NCI-H2029 (cell line): ENCODE results near the gene CAMTA1.

Experiments
- DNase-seq: peaks from one replicate; lab custom pipeline; 2025; lab: John Stamatoyannopoulos, UW

The CAMTA1 gene

DNA sequence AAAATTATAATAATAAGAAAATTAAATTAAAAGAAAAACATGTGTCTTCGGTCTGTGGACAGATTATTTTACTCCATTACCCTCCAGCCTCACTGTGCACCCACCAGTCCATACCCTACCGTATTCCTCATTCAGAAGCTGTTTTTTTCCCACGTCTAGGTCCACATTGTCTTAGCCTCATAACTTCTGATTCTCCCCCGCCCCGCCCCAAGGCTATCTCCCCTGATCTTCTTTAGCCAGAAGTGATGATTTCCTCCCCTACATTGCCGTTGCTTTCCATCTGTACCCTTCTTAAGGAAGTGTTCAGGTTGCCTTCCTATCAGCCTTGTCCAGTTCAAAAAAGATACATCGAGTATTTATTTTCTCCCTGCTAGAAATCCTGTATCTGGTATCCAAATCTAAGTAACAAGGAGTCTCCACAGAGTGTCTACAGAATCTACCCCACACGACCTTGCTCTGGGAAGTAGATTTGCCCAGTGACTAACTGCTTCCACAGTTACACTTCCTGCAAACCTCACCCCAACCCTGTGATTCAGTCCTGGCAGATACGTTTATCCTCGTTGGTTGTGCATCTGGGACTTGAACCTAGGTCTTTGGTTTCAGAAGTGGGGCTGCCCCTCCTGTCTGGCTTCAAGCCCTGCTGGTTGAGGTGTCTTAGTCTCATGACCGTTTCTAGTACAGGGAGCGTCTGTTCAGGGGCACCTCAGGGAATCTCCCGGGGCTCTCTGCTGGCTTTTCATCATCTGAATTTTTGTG, 470.2 kb downstream of the CAMTA1 start:
- DNase-seq: no peak

DNA sequence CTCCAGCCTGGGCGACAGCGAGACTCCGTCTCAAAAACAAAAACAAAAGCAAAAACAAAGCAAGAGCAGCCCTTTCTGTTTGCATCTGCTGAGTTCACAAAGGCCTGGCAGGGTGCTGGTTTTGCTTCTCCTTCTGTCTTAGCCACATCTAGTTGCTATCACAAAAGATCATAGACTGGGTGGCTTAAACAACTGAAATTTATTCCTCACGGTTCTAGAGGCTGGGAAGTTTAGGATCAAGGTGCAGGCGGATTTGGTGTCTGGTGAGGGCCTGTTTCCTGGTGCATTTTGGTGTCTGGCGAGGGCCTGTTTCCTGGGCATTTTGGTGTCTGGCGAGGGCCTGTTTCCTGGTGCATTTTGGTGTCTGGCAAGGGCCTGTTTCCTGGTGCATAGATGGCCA, 471.3 kb downstream of the CAMTA1 start:
- no peak for DNase-seq

DNA sequence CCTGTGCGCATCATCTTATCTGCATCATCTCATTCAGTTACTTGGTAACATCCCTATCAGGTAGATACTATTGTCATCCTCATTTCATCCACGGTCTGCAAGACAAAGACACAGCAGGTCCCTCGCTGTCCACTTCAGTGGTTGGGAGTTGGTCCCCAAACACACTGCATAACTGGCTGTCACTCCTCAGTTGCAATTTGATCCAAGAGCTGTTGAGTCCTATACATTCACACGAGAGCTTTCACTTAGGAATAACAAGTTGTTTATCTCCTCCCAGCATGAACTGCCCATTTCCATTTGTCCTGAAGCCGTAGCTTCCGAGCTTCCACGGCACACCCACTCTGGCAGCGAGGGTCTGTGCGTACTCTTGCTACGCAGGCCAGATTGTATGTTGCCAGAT, 472.0 kb downstream of the CAMTA1 start:
- DNase-seq: no peak

DNA sequence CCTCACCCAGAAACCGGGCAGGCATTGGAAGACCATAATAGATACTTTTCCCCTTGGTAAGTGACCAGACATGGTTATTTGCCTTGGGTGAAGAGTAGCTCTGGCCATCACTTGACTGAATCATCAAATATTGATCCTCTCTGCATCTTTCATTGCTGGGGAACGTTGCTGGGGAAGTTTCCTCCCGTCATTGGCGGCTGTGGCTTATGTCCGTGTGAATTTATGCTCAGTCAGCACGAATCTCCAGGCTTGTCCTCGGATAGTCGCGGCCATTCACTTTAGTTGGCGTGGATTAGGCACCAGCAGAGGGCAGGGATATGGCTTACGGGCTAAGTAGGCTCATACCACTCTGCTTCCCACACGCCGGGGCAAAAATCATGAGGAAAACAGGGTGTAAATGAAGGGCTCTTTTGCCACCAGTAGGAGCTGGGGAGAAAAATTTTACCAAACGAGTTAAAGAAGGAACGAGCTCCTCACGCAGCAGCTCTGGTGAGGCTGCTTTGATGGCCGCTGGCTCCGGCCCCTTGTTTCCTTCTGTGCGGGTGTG, 473.4 kb downstream of the CAMTA1 start:
- no peak for DNase-seq

DNA sequence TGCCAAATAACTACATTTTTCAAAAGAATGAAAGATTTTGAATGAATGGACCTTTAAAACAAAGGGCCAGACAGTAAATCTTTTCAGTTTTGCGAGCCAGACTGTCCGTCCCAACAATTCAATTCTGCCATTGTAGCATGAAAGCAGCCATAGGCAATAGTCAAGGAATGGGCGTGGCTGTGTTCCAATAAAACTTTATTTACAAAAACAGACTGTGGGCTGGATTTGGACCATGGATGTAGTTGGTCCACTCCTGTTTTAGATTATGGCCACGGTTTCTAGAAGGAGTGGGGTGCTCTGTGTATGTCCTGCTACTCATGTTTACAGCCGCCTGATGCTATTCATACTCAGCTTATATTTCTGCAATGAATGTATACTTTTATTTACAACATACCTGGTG, 474.7 kb downstream of the CAMTA1 start:
- no peak for DNase-seq

DNA sequence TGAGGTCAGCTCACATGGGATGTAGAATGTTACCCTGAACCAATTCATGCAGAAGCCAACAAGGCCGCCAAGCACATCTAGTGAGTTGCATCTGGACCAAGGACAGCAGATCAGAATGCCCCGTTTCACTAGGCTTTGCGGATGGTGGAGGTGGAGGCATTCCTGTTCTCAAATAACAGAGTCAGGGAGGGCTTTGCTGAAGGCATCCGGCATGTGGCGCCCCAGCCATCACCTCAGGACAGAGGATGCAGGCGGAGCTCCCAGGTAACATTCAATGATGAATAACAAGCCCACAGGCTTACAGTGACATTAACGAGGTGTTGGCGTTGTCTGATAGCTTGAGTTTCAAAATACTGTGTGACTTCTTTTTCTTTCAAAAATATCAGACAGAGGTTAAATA, 476.2 kb downstream of the CAMTA1 start:
- DNase-seq: no peak

DNA sequence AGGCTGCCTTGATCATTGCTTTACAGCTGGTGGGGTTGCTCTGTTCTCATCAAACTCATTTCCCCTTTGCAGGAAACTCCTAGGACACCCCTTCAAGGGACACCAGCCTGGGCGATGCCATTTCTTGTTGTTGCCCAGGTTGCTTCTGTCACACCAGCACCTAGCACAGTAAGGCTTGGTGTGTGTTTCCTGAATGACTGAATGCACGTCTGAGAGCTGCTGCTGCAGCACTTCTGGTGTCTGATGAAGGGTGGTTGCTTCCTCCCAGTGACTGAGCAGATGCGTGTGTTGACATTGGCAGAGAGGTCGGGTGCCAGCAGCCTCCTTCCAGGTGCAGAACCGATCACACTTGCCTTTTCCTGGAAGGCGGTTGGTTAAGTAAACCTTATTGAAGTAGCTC, 477.4 kb downstream of the CAMTA1 start:
- peak; percentile 93 for DNase-seq

DNA sequence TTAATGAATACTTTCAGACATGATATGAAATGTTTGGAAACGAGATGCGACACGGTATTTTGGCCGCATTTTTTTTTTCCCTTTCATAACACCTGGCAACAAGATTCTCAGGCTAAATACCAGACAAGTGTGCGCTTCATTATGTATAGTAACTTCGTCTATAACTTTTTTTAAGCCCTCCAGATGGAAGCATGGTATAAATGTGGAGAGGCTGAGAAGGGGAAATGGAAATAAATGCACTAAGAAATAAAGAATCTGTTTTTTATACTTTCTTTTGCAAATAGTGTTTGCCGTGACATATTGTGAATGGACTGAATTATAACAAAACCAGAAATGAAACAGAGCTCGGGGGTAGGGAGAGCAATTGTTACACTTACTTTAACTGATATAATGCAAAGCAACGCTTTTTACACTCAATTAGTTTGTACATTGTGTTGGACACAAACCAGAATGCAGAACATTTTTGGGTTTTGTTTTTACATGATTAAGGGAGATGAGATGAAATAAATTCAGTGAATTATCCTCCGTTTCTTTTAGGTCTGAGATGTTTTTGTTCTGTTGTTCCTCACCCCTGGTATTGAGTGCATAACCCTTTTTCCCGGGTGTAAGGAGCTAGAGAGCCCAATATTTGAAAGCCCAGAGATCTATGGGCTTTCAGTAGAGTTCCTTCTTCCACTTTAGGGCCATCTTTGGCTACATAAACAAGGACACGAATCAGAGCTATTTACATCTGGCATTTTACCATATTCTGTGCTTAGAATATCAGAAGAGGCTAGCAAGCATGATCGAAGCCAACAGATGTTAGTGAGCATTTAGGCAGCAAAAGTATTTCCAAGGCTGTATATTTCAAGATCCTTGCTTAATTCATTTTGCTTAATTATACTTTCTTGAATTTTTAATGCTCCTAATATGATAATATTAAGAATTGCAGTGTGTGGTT, 478.0 kb downstream of the CAMTA1 start:
- no peak for DNase-seq

DNA sequence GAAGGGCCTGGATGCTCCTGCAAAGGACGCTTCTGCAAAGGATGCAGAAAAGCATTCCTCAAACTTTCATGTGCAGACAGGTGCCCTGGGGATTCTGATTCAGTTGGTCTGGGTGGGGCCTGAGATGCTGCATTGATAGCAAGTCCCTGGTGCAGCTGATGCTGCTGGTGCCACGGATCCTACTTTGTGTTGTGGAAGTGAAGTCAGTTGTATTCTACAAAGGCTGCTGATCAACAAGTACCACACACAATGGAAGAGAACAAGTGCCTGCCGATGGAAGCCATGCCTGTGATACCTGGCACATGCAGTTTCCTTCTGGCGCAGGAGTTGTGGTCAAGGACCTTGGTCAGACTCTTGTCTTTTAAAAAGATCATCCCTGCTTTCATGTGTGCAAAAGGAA, 478.8 kb downstream of the CAMTA1 start:
- DNase-seq: no peak

DNA sequence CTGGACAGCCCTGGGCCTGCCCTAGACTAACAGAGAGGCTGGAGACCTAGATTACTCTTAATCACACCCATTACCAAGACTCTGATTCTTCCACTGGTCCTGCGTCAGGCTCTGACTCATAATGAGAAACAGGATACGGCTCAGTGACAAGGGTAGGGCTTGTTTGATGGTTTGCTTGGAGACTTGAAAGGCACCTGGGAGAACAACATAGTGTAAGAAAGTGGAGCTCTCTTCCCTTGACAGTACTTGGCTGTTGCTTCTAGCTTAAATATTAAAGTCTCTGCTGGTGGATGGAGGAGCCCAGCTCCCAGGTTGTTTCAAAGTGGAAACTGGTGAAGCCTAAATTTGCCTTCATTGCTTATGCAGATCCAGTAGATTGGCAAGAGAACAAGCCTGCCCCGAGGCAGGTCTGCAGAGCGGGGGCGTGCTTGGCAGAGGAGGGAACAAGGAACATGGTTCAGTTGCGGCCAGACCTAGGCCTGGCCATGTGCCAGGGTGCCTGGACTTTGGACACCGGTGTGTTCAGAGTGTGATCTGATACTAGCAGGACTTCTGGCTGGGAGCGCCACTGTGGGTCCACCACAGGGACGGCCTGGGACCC, 480.6 kb downstream of the CAMTA1 start:
- peak; percentile 55 for DNase-seq

DNA sequence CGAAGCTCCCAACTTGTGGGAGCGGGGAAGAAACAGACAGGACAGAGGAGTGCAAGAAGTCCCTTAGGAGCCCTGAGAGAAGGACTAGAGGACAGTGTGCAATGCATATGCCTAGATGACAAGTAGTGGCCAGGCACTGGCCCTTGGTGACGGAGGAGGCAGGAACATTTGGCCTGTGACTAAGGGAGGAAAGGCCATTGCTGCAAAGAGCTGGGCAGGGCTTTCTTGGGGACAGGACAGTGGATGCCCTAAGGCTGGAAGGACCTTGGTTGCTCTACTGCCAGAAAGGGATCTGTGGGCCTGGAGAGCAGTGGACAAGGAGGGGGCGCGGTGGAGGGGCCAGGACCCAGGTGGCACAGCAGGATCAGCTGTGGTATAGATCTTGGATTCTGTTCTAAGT, 481.3 kb downstream of the CAMTA1 start:
- DNase-seq: no peak

DNA sequence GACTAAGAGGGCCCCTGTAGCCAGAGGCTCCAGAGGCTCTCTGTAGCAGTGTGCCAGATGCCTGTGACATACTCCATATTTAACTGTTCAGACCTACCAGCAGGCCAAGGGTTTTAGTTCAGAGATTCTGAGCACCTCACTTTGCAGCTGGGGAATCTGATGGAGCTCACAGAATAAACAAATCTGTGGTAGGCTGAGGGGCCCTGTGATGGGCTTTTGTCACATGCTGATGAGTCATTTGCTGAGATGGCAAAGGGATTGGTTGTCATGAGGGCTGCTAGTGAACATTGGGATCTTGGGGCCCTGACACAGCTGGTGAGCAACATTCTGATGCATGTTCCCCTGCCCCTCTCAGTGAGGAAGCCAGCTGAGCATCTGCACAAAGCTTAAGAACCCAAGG, 482.2 kb downstream of the CAMTA1 start:
- DNase-seq: no peak

DNA sequence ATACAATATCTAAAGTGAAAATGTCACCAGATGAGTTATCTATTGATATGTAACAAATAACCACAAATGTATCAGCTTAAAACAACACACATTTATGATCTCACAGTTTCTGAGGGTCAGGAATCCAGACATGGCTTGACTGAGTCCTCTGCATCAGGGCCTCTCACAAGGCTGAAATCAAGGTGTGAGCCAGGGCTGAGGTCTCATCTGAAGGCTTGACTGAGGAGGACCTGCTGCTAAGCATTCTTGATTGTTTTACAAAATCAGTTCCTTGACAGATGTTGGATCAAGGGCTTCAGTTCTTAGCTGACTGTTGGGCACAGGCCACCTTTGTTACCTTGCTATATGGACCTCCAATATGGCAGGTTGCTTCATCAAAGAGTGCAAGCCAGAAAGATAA, 483.7 kb downstream of the CAMTA1 start:
- DNase-seq: no peak

DNA sequence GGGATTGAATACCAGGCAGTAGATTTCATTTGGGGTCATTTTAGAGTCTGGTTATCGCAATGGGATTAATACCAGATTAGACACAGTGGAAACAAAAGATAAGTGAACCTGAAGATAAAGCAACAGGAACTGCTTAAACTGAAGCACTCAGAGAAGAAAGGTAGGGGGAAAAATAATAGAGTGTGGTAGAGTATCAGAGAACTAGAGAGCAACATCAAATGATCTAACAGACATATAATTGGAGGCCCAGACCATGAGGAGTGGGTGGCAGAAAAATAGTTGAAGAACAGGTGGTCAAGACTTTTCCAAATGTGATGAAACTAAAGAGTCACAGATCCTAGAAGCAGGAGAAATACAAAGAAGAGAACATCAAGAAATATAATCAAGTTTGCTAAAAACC, 484.3 kb downstream of the CAMTA1 start:
- DNase-seq: no peak

DNA sequence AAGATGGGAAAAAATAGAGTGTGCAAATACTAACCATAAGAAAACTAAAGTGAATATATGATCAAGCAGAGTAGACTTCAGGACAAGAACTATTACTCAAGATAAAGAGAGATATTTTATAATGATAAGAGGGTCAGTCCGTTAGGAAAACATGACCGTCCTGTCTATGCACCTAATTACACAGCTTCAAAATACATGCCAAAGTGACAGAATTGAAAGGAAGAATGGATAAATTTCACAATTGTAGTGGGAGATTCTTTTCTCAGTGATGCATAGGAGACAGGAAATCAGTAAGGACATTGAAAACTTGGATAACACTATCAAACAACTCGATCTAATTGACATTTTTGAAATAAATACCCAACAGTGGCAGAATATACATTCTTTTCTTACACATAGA, 489.0 kb downstream of the CAMTA1 start:
- DNase-seq: no peak

DNA sequence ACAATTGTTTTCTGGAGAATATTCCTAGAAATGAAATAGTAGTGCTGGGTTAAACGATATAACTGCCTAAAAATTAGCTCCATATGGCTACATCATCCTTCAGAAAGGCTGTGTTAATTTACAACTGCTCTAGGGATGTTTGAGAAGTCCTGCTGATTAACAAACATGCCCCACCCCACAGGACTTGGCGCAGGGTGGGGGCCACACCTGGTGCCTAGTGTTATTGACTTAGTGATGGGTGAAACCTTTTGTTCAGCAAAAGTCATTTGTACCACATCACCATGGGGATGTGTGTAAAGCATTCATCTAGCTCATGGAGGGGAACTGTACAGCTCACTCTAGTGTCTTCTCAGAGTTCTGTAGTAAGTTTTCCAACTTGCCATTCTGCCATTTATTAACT, 492.8 kb downstream of the CAMTA1 start:
- DNase-seq: peak; percentile 72

DNA sequence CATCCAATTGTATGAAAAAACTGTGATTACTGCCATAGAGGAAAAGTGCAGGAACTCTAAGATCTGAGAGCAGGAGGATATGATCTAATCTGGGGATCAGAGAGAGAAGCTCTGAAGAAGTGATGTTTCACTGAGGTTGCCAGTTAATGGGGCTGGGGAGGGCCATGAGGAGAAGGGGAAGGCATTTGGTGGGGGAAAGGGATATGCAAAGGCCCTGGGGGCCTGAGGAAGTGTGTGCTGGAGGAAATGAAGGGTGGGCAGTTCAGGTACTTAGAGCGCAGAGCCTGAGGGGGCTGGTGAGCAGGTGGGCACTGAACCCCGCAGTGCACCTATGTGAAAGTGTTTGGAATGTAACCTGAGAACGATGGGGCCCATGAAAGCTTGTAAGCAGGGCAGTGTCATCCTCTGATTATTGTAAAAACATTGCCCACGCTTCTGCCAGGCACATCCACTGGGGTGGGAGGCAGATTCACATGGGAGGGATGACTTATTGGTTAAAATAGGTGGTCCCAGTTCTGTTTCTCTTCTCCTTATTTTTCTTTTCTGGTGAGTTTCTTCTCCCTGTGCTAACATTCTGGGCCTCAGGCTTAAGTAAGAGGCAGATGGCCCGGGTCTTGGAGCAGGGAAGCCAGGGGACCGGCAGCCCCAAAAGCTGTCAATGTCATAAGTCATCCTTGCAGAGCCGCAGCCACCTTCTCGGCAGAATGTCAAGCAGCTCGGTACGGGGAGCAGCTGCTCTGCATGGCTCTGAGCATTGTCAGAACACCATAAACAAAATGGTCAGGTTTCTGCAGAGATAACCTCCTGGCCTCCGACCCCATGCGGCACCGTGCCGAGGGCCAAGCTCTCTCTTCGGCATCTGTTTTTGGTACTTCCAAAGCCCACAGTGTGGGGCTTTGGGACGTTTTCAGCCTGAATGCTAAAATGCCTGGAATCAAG, 493.8 kb downstream of the CAMTA1 start:
- no peak for DNase-seq

DNA sequence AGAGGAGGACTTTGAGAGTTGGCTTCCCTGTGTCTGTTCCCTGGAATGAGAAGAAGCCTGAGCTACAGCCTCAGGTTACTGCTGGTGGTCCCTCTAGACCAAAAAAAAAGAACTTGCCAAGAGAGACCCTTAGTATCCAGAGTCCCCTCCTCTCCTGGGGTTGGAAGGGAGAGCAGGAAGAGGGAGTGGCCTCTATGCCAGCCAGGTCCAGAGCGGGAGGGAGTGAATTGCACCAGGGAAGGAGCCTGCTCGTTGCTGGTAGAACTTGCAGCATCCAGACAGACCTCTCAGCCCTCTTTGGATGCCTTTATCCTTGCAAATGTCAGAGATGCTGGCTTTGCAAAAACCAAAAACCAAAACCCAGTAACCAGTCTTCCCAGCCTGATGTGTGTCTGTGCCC, 494.5 kb downstream of the CAMTA1 start:
- no peak for DNase-seq

DNA sequence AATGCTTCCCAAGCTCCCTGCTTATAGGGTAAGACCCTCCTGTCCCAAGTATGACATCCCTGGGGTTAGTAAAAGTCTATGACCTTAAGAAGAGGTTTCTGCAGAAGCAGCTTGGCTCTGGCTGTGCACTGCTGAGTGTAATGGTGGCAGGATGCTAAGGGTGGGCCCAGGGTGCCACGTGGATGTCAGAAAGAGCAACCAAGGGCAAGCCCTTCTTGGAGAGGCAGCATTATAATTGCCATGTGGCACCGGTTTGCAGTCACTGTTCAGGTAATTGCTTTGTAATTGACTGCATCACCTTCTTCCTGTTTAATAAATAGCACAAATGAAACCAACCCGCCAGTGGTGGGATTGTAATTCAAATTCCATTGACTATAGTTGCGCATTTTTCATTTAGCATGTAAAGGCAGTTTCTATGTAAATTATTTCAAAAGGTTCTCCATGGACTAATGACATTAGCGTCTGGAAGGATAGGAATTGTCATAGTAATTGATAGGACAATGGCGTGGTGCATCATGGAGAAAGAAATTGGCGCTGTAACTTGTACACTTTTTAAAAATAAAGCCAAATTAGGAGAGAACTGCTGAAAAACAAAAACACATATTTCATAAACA, 495.2 kb downstream of the CAMTA1 start:
- DNase-seq: no peak

DNA sequence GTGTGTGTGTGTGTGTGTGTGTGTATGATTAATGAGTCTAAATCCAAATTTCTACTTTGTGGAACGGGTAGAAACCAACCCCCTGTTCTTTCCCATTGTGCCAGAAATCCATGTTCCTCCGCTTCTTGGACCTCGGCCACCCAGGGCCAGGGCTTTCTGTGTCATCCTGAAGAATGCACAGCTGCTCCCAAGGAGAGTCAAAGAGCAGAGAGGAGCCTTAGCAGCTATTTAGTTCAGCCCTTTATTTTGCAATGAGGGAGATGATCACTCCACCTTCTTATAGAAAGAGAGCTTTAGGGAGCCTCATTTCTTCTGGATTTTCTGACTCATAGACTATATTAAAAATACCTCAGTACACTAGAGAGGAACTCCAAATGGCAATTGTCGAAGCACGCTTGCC, 496.6 kb downstream of the CAMTA1 start:
- DNase-seq: no peak

DNA sequence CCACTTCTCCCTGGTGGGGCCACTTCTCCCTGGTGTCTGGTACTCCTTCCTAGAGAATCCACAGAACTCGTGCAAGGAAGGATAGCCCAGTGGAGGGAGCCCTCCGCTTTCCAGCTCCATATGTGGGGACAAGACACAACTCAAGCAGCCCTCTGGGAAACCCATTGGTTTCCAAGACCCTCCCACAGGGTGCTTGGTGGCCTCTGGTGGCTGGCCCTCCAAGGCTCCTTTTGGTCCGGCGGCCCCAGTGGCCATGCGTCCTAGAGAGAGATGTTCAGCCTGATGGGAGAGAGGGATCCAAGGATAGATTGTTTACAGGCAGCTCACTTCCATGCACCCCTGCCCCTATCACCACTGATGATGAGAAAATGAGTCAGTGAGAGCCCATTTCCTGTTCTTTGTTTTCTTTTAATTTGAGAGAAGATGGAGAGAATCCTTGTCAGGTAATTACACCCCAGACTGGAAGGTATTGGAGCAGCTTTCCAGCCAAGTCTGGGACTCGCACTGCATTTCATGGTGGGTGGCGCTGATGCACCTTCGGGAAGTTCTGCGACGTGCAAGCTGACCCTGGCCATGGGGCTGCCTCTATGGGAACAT, 499.7 kb downstream of the CAMTA1 start:
- DNase-seq: no peak
